HG03558 (cell line): ENCODE results near the gene IFI16.
"Not testable (repeated sequence)": the region's sequence is repeated elsewhere in the genome, so short reads cannot be mapped to it uniquely, and the experiment has no call there.

Experiments
- ATAC-seq: cut with Tn5 transposase; IDR thresholded peaks from one replicate; pipeline ENCODE4 v1.9.1; 2021; ENCODE audit warnings: moderate number of reproducible peaks; ENCODE audit not compliant: unreplicated experiment; ENCODE audit errors: extremely low read depth

IFI16 gene

GRCh38 chr1:159006210-159006807 lies 3.4 kb upstream of the IFI16 start:
- ATAC-seq: not testable (repeated sequence)

- ATAC-seq: no peak
Observed at GRCh38 chr1:159007726-159008125, 2.0 kb upstream of the IFI16 start.

DNA sequence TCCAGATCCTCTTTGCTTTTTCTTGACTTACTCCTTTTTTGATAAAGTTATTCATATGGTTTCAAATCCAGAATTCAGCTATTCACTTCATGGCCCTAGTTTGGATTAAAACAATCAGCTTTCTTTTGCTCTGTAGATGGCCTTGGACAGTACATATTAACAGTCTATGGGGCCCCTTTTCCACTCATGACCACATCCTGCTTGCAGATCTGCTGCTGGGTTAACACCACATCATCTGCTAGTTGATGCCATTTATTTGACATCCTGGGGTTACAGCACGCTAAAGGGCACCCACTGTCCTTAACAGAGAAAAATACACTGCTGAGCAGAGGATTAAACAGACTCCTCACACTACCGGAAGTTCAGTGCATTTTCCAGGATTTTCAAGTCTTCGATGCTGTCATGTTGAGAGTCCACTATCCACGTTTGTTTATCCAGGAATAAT lies 941 bp upstream of the IFI16 start:
- peak; percentile 42 for ATAC-seq

- ATAC-seq: no peak
Observed at GRCh38 chr1:159009287-159009686, 420 bp upstream of the IFI16 start.

DNA sequence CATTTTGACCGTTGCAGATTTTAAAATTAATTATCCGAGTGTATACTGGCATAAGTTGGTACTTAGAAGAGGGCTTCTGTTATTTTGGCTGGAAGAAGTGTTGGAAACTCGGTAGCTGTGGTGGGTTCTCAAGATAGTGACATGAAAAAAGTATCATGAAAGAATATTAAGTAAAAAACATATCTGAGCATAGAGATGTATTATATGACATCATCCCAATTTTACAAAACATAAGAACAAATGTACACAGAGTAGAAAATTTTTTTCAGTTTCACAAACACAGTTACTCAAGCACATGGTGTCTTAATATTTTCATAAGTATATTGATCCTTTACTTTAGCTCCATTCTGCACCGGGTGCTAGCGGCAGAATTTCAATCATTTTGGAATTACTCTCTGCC lies 684 bp downstream of the IFI16 start:
- no peak for ATAC-seq

DNA sequence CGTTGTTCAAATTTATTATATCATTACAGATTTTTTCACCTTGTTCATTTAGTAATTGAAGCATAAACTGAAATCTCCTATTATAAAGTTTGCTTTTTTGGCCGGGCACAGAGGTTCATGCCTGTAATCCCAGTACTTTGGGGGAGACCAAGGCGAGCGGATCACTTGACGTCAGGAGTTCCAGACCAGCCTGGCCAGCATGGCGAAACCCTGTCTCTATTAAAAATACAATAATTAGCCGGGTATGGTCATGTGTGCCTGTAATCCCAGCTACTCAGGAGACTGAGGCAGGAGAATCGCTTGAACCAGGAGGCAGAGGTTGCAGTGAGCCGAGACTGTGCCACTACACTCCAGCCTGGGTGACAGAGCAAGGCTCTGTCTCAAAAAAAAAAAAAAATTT lies 1.3 kb downstream of the IFI16 start:
- not testable (repeated sequence) for ATAC-seq

DNA sequence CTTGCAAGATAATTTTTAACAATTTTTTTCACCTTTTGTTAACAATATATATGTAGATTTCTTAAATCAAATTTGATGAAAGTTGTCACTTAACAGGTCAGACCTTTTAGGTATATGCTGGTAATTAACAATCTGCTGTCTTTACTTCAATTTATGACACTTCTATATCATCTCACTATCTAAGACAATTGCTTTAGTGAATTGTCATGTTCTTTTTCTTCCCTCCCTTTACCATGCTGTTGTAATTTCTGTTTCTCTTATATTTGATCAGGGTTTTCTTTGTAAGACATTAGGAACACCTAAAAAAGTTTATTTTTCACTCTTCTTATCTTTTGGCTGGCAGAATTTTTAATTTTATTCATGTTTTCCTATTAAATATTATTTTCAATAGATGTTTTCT lies 2.0 kb downstream of the IFI16 start:
- no peak for ATAC-seq

DNA sequence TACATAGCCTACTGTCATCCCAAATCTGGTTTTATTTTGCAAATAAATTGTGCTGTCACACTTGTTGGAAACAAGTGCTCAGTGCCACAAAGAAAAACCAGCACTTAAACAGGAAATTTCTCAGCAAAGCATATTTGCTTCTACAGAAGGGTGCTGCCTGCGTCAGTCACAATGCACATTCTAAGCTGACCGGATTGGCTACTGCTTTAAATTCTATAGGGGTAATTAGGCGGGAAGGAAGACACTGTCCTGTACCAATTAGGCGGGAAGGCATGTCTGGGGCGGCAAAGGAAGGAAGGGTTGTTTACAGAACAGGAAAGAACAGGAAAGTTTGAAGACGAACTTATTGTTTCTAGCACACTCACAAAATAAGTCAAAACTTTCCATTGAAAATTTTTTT lies 2.8 kb downstream of the IFI16 start:
- ATAC-seq: no peak

DNA sequence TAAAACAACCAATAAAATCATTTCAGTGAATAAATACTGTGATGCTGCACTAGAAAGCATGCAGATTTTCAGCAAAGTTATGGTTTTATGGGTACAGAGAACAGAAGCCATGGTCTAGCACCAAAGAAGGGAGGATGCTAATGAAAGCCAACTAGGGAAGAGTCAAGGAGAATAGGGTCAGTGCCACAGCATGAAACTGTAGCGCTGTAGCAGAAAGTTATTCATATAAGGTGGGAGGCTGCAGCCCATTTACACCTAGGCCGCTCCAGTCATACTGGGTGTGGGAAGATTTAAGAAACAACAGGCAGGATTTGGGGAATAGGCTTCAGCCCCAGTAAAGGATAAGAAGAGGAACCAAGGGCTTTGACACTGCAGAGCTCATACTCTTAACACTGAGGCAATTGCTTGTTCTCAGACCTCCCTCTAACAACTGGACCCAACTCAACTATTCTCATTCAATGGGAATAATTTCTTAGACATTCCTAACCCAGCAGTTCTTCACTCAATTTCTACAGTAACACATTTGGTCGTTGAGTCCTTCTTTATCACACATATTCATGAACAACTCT lies 4.4 kb downstream of the IFI16 start:
- ATAC-seq: no peak

- ATAC-seq: no peak
Observed at GRCh38 chr1:159014851-159015250, 5.1 kb downstream of the IFI16 start.

DNA sequence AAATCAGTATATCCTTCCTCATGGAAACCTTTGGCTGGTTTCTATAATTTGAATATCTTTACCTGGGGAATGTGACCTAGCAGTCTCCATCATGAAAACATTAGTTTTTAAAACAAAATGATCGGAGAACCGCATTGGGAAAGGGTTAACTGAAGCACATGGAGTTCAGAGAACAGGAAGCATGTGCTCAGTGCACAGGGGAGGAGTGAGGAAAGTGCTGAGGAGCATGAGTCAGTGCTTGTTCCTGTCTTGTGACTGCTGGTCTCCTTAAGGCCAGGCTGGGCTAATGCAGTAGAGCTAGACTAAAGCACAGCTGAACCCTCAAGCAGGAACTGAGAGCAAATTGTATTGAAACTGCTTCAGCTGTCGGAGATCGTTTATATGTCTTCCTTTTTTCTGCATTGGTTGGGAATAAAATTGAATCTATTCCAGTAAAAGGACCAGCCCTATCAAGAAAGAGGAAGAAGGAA lies 5.8 kb downstream of the IFI16 start:
- ATAC-seq: peak; percentile 91

DNA sequence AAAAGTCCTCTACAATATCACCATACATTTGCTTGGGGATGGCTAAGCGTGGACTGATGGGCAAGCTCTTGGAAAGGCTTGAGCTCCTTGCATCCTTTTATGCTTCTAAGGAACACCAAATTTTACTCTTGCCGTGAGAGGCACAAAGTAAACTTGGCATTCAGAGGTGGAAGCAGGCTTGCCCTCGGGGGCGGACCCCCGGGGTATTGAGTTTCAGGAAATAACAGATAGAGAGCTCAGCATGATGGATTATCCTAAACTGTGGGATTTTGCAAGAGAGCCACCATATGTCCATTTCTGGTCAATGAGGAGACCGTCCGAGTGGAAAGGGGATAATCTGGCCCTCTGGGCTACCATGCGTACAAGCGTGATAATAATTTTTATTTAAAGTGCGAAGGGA lies 14.0 kb downstream of the IFI16 start:
- no peak for ATAC-seq

- ATAC-seq: no peak
Observed at GRCh38 chr1:159025043-159025442, 15.3 kb downstream of the IFI16 start.

- ATAC-seq: not testable (repeated sequence)
Observed at GRCh38 chr1:159026841-159027240, 17.1 kb downstream of the IFI16 start.

DNA sequence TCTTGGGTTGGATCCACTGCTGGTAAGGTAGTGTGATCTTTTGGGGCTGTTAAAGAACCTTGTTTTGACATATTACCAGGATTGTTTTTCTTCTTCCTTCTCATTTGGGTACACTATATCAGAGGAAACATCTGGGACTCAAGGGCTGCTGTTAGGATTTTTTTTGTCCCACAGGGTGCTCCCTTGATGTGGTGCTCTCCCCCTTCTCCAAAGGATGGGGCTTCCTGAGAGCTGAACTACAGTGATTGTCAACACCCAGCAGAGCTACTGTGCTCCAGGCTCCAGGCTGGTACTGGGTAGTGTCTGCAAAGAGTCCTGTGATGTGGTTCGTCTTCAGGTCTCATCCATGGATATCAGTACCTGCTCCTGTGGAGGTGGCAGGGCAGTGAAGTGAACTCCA lies 20.6 kb downstream of the IFI16 start:
- no peak for ATAC-seq

DNA sequence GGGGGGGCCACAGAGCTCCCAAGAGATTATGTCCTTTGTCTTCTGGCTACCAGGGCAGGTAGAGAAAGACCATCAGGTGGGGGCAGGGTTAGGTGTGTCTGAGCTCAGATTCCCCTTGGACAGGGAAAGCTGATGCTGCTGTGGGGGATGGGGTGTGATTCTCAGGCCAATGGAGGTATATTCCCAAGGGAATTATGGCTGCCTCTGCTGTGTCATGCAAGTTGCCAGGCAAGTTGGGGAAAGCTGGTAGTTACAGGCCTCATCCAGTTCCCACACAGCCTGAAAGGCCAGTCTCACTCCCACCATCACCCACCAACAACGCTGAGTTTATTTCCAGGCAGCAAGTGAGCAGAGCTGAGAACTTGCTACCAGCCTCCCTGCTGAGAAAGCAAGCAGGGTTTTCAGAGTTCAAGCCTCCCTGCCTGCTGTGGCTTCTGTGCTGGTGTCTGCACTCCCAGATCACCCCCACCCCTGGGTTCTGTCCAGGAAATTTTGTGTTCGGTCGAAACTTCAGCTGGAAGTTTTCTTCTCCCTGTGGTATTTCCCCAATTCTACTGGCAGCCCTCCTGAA lies 21.3 kb downstream of the IFI16 start:
- ATAC-seq: no peak

- ATAC-seq: no peak
Observed at GRCh38 chr1:159040206-159040605, 30.5 kb downstream of the IFI16 start.

DNA sequence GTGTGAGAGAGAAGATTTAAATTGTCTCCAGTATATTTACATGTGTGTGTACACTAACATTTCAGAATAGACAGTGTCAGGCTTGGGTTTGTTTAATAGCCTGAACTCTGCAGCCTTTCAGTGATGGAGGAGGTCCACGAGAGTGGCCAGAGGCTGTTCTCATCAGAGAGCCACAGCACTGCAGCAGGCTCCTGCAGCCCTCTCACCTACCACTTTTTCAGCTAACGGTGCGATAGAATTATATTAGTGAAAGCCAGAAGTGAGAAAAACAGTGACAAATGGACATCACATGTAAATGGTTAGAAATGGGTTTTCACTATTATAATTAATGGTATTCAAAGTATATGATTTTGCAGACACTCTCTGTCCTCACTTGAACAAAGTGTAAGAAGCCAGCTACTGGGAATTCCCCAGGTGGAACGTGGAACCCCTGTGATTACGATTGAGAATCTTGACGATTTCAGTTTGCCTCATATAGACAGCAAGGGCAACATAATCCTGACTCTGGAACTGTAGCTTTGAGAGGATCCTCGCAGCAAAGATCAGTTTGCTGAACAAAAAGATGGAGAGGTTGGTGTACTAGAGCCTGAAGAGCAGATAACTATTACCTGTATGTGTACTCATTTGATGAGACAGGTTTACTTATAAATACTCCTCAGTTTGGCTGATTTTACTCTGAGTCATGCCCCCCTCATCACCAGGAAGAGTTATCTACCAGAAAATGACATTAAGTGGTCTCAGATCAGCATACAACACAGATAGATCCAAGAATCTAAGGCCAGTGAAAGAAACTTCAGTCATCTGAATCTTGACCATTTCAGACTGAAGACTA lies 31.4 kb downstream of the IFI16 start:
- ATAC-seq: no peak

DNA sequence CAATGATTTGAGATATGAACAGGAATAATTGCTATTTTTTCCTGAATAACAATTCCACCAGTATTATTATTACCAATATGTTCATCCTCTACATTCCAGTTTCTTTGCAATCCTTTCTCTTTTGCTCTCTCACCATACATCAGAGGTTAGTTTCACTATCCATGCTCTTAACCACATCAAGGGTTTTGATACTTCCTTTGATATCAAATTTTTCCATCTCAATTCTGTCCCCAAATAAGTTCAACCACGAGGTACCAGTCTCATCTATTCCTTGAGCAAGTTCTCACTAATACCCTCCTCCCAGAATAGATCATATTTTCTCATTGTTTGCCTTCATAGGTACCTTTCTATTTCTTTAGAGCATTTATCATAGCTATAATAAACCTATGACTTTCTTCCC lies 36.8 kb downstream of the IFI16 start:
- ATAC-seq: not testable (repeated sequence)

GRCh38 chr1:159051436-159051835 lies 41.7 kb downstream of the IFI16 start:
- no peak for ATAC-seq

DNA sequence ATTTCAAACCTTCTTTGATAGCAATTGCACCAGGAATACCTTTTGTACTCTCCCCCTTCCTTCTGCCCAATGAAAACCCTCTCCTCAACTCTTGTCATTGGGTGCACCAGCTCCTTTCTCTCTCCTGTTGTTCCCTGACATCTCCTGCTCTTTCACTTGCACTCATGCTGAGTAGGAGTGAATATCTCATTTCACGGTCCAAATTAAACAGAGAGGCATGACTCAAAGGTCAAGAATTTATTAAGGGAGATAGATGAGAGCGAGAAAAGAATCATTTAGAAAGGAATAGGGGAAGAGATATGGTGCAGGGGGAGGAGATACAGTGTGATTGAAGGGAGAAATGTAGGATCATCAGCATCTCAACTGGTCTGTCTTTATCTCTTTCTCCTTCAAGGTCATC lies 44.7 kb downstream of the IFI16 start:
- no peak for ATAC-seq
